GM12875 (cell line): ENCODE results near the gene PTBP1.

Experiments used
- H3K4me3 ChIP-seq: one replicate; pipeline ENCODE4 v1.5.1; 2011; ENCODE audit warnings: low read depth, low read length, control low read depth
- TF ChIP-seq, protein P1 (sequence below): IDR thresholded peaks from 2 replicates; pipeline ENCODE4 v1.5.1; 2011; ENCODE audit warnings: low read depth, mild to moderate bottlenecking, control low read depth, inconsistent platforms, low read length, moderate library complexity, borderline replicate concordance; ENCODE audit not compliant: insufficient read depth

PTBP1 gene

DNA sequence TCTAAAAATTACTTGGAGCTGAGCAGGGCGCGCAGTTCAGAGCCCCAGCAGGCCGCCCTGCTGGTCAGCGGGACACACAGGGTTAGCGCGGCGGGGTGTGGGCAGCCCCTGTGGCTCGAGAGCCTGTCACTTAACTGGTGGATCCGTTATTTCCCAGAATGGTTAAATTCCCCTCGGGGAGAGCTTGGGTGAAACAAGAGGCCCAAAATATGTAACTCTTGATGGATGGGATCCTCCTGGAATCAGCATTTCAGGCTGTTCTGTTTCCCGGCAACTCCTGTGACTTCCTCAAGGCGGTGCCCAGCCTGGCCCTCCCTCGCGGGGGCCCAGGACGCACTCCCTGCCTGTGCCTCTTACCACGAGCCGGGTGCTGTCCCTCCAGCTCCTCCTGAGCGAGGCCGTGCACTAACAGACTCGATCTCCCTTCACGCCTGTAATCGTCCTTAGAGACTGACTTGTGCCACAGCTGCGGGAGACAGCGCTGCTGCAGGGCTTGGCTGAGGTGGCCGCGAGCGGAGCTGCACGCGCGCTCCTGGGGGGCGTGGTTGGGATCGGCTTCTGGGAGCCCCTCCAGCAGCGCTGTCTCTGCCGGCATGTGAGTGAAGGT is 9.7 kb downstream of the PTBP1 start:
- no peak overlapping the region for H3K4me3 ChIP-seq
- TF ChIP-seq, protein P1, sequence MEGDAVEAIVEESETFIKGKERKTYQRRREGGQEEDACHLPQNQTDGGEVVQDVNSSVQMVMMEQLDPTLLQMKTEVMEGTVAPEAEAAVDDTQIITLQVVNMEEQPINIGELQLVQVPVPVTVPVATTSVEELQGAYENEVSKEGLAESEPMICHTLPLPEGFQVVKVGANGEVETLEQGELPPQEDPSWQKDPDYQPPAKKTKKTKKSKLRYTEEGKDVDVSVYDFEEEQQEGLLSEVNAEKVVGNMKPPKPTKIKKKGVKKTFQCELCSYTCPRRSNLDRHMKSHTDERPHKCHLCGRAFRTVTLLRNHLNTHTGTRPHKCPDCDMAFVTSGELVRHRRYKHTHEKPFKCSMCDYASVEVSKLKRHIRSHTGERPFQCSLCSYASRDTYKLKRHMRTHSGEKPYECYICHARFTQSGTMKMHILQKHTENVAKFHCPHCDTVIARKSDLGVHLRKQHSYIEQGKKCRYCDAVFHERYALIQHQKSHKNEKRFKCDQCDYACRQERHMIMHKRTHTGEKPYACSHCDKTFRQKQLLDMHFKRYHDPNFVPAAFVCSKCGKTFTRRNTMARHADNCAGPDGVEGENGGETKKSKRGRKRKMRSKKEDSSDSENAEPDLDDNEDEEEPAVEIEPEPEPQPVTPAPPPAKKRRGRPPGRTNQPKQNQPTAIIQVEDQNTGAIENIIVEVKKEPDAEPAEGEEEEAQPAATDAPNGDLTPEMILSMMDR: no peak

DNA sequence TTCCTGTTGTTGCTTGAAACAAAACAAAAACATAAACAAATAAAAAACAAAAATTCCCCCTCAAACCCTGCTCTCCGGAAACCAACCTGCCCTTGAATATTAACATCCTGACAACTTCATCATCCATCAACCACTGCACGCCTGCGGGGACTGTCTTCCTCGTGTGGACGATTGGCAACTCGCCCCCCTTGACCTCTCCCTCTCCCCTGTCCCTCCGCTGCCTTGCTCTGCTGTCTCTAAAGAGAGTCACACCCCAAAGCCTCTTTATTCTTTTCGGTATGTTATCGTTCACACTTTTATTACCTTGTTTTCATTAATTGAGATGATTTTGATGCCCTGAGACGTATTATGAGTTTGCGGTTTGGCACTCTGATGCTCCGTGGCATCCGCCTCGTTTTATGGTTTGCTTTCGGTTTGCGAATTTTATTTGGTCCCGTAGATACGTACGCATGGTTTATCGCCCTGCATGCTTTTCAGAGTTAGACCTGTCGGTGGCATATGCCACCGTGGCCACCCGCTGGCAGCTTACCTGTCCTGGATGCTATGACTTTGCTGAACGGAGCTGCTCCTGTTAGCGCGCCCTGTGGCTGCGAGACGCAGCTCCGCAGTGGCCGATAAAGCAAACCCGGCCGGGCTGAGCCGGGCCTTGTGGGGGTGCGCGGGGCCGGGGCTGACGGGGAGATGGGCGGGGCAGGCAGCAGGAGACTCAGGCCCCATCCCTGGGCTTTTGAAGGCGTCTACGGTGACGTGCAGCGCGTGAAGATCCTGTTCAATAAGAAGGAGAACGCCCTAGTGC is 10.6 kb downstream of the PTBP1 start:
- TF ChIP-seq, protein P1: no peak
- no peak overlapping the region for H3K4me3 ChIP-seq

DNA sequence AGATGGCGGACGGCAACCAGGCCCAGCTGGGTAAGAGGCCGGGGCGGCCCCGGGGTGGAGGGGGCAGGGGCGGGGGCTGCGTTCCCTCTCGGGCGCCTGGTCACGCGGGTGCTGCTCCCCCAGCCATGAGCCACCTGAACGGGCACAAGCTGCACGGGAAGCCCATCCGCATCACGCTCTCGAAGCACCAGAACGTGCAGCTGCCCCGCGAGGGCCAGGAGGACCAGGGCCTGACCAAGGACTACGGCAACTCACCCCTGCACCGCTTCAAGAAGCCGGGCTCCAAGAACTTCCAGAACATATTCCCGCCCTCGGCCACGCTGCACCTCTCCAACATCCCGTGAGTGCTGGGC is 11.1 kb downstream of the PTBP1 start:
- TF ChIP-seq, protein P1: no peak
- H3K4me3 ChIP-seq: no peak overlapping the region

- TF ChIP-seq, protein P1: no peak
- no peak overlapping the region for H3K4me3 ChIP-seq
Measured at GRCh38 chr19:810077-810855, 13.0 kb downstream of the PTBP1 start.

DNA sequence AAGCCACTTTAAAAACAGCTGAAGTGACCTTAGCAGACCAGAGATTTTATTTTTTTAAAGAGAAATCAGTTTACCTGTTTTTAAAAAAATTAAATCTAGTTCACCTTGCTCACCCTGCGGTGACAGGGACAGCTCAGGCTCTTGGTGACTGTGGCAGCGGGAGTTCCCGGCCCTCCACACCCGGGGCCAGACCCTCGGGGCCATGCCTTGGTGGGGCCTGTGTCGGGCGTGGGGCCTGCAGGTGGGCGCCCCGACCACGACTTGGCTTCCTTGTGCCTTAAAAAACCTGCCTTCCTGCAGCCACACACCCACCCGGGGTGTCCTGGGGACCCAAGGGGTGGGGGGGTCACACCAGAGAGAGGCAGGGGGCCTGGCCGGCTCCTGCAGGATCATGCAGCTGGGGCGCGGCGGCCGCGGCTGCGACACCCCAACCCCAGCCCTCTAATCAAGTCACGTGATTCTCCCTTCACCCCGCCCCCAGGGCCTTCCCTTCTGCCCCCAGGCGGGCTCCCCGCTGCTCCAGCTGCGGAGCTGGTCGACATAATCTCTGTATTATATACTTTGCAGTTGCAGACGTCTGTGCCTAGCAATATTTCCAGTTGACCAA is 13.7 kb downstream of the PTBP1 start:
- no peak overlapping the region for H3K4me3 ChIP-seq
- TF ChIP-seq, protein P1: no peak

DNA sequence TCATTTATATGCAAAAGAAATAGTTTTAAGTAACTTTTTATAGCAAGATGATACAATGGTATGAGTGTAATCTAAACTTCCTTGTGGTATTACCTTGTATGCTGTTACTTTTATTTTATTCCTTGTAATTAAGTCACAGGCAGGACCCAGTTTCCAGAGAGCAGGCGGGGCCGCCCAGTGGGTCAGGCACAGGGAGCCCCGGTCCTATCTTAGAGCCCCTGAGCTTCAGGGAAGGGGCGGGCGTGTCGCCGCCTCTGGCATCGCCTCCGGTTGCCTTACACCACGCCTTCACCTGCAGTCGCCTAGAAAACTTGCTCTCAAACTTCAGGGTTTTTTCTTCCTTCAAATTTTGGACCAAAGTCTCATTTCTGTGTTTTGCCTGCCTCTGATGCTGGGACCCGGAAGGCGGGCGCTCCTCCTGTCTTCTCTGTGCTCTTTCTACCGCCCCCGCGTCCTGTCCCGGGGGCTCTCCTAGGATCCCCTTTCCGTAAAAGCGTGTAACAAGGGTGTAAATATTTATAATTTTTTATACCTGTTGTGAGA is 14.3 kb downstream of the PTBP1 start:
- TF ChIP-seq, protein P1: no peak
- H3K4me3 ChIP-seq: no peak overlapping the region
